Neural cell (in vitro differentiated cells): Measurements from ENCODE around the gene RBMS3. TPM values are rescaled to one million over a fixed set of nuclear protein-coding genes. Genes with fewer than 3 reads are reported as not detected.

Experiments used
- H2AFZ ChIP-seq: fragments of 200-600, 300-800 bp; sonication (generic), shearing (Covaris generic); 2 replicates; pipeline ENCODE4 v1.6.0; 2014; ENCODE audit warnings: low read depth, mild to moderate bottlenecking, antibody characterized with exemption, low read length, moderate library complexity
- H3F3A ChIP-seq: fragments of 200-600 bp; shearing (Covaris generic); 2 replicates; pipeline ENCODE4 v1.6.1; 2016; ENCODE audit warnings: mild to moderate bottlenecking, moderate library complexity, mixed read lengths, antibody characterized with exemption, low read length; ENCODE audit not compliant: insufficient read depth, poor library complexity, severe bottlenecking
- H3K27ac ChIP-seq: fragments of 200-600, 300-800 bp; sonication (generic), shearing (Covaris generic); 2 replicates; pipeline ENCODE4 v1.5.1; 2014; ENCODE audit warnings: mild to moderate bottlenecking, low read length, moderate library complexity
- H3K27me3 ChIP-seq: fragments of 300-800, 200-600 bp; sonication (generic), shearing (Covaris generic); 2 replicates; pipeline ENCODE4 v1.6.0; 2014; ENCODE audit warnings: mild to moderate bottlenecking, low read depth, low read length, moderate library complexity; ENCODE audit not compliant: insufficient read depth
- H3K36me3 ChIP-seq: fragments of 300-800, 200-600 bp; sonication (generic), shearing (Covaris generic); 2 replicates; pipeline ENCODE4 v1.5.1; 2014; ENCODE audit warnings: mild to moderate bottlenecking, antibody characterized with exemption, low read length, moderate library complexity; ENCODE audit not compliant: insufficient read depth
- H3K4me2 ChIP-seq: fragments of 300-800, 200-600 bp; sonication (generic), shearing (Covaris generic); 2 replicates; pipeline ENCODE4 v1.6.0; 2014; ENCODE audit warnings: mild to moderate bottlenecking, low read length
- H3K4me3 ChIP-seq: fragments of 300-800, 200-600 bp; sonication (generic), shearing (Covaris generic); 2 replicates; pipeline ENCODE4 v1.5.1; 2014; ENCODE audit warnings: mild to moderate bottlenecking, low read length, moderate library complexity
- H3K79me2 ChIP-seq: fragments of 200-600 bp; shearing (Covaris generic); replicated peaks from 2 replicates; pipeline ENCODE4 v1.6.0; 2014; ENCODE audit warnings: mild to moderate bottlenecking, low read length, moderate library complexity; ENCODE audit not compliant: insufficient read depth
- H3K9ac ChIP-seq: fragments of 300-800, 200-600 bp; sonication (generic), shearing (Covaris generic); 2 replicates; pipeline ENCODE4 v1.6.1; 2016; ENCODE audit warnings: mild to moderate bottlenecking, low read length, mixed read lengths
- H3K9me2 ChIP-seq: fragments of 200-600 bp; shearing (Covaris generic); 2 replicates; pipeline ENCODE4 v1.6.1; 2016; ENCODE audit warnings: mild to moderate bottlenecking, low read length, mixed read lengths; ENCODE audit not compliant: insufficient read depth
- H3K9me3 ChIP-seq: fragments of 200-600, 300-800 bp; sonication (generic), shearing (Covaris generic); 2 replicates; pipeline ENCODE4 v1.6.1; 2016; ENCODE audit warnings: mild to moderate bottlenecking, mixed run types, low read length, moderate library complexity, mixed read lengths
- H4K20me1 ChIP-seq: fragments of 200-600 bp; shearing (Covaris generic); 2 replicates; pipeline ENCODE4 v1.6.1; 2016; ENCODE audit warnings: mild to moderate bottlenecking, mixed run types; ENCODE audit not compliant: insufficient read depth
- CTCF ChIP-seq: fragments of 450-650 bp; IDR thresholded peaks from 2 replicates; pipeline ENCODE4 v1.5.1; 2014; ENCODE audit warnings: antibody characterized with exemption, mild to moderate bottlenecking, moderate library complexity; ENCODE audit not compliant: poor library complexity, severe bottlenecking
- EP300 ChIP-seq: fragments of 450-650 bp; conservative IDR thresholded peaks from 2 replicates; pipeline ENCODE4 v1.6.1; 2014; ENCODE audit warnings: antibody characterized with exemption, mild to moderate bottlenecking, moderate library complexity; ENCODE audit not compliant: poor library complexity, severe bottlenecking
- EZH2 ChIP-seq: fragments of 200-600, 300-800 bp; shearing (Covaris generic), sonication (generic); IDR thresholded peaks from 2 replicates; pipeline ENCODE4 v1.6.1; 2014; ENCODE audit warnings: antibody characterized with exemption, low read length, borderline replicate concordance, mild to moderate bottlenecking; ENCODE audit not compliant: insufficient read depth, poor library complexity, severe bottlenecking
- MXI1 ChIP-seq: fragments of 450-650 bp; conservative IDR thresholded peaks from 2 replicates; pipeline ENCODE4 v1.6.1; 2014; ENCODE audit warnings: antibody characterized with exemption, mild to moderate bottlenecking; ENCODE audit not compliant: poor library complexity, severe bottlenecking
- POLR2AphosphoS5 ChIP-seq: IDR thresholded peaks from 2 replicates; pipeline ENCODE4 v1.6.1; 2012
- RAD21 ChIP-seq: fragments of 450-650 bp; conservative IDR thresholded peaks from 2 replicates; pipeline ENCODE4 v1.6.1; 2014; ENCODE audit warnings: antibody characterized with exemption, mild to moderate bottlenecking, moderate library complexity
- SMC3 ChIP-seq: fragments of 450-650 bp; conservative IDR thresholded peaks from 2 replicates; pipeline ENCODE4 v1.6.1; 2014; ENCODE audit warnings: antibody characterized with exemption, mild to moderate bottlenecking, moderate library complexity; ENCODE audit not compliant: poor library complexity
- TAF1 ChIP-seq: IDR thresholded peaks from 2 replicates; pipeline ENCODE4 v1.6.1; 2012; ENCODE audit warnings: low read depth
- polyA plus RNA-seq: library from polyadenylated mRNA; depleted of rRNA; stranded (reverse); fragments of >200 nt; gene quantifications from 2 replicates; pipeline ENCODE4 v1.2.3, GENCODE V29; 2014
- TF ChIP-seq, protein P1 (sequence below): IDR thresholded peaks from 2 replicates; pipeline ENCODE4 v1.6.1; 2012; ENCODE audit warnings: borderline replicate concordance

RBMS3 gene
- polyA plus RNA-seq, 1 donor from 2014 or later: 0.53 TPM

GRCh38 chr3:29827756-29828155 is 546.9 kb downstream of the RBMS3 start:
- Histone ChIP-seq H3K27ac (no peak overlapping the region), H2AFZ (no peak overlapping the region), H3K4me3 (no peak overlapping the region), H3K9me2 (no peaks in the 10 kb centered on the region), H3K27me3 (no peaks in the 10 kb centered on the region), H3K4me2 (no peak overlapping the region), H3K9me3 (no peaks in the 10 kb centered on the region), H3K36me3 (no peaks in the 10 kb centered on the region), H3F3A (no peaks in the 10 kb centered on the region), H4K20me1 (no peaks in the 10 kb centered on the region), H3K79me2 (no peaks in the 10 kb centered on the region), H3K9ac (no peak overlapping the region)
- TF ChIP-seq, protein P1, sequence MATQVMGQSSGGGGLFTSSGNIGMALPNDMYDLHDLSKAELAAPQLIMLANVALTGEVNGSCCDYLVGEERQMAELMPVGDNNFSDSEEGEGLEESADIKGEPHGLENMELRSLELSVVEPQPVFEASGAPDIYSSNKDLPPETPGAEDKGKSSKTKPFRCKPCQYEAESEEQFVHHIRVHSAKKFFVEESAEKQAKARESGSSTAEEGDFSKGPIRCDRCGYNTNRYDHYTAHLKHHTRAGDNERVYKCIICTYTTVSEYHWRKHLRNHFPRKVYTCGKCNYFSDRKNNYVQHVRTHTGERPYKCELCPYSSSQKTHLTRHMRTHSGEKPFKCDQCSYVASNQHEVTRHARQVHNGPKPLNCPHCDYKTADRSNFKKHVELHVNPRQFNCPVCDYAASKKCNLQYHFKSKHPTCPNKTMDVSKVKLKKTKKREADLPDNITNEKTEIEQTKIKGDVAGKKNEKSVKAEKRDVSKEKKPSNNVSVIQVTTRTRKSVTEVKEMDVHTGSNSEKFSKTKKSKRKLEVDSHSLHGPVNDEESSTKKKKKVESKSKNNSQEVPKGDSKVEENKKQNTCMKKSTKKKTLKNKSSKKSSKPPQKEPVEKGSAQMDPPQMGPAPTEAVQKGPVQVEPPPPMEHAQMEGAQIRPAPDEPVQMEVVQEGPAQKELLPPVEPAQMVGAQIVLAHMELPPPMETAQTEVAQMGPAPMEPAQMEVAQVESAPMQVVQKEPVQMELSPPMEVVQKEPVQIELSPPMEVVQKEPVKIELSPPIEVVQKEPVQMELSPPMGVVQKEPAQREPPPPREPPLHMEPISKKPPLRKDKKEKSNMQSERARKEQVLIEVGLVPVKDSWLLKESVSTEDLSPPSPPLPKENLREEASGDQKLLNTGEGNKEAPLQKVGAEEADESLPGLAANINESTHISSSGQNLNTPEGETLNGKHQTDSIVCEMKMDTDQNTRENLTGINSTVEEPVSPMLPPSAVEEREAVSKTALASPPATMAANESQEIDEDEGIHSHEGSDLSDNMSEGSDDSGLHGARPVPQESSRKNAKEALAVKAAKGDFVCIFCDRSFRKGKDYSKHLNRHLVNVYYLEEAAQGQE: no peak
- TF ChIP-seq EP300: no peak
- no peak for TF ChIP-seq EZH2
- no peak for TF ChIP-seq RAD21
- TF ChIP-seq SMC3: no peak
- TF ChIP-seq MXI1: no peak
- TF ChIP-seq TAF1: no peak
- TF ChIP-seq CTCF: no peak
- TF ChIP-seq POLR2AphosphoS5: no peak

- H3K27me3 ChIP-seq: no peaks in the 10 kb centered on the region
Observed at GRCh38 chr3:29829340-29829739, 548.5 kb downstream of the RBMS3 start.

More at GRCh38 chr3:29829340-29829739, 548.5 kb downstream of the RBMS3 start:
- Histone ChIP-seq H3K4me2 (no peak overlapping the region), H3K9me3 (no peaks in the 10 kb centered on the region), H3K9ac (no peak overlapping the region), H3K79me2 (no peaks in the 10 kb centered on the region), H3K36me3 (no peaks in the 10 kb centered on the region), H3K4me3 (no peak overlapping the region), H3F3A (no peaks in the 10 kb centered on the region), H4K20me1 (no peaks in the 10 kb centered on the region), H3K9me2 (no peaks in the 10 kb centered on the region), H2AFZ (no peak overlapping the region), H3K27ac (no peak overlapping the region)
- TF ChIP-seq SMC3 (no peak), POLR2AphosphoS5 (no peak), RAD21 (no peak), EP300 (no peak), CTCF (no peak), MXI1 (no peak)
